SK-N-SH (cell line): ENCODE measurements around the gene L1TD1. TPM values are rescaled to one million over a fixed set of nuclear protein-coding genes. Genes with fewer than 3 reads are reported as not detected.

Experiments used
- CTCF ChIA-PET: fragments of 300-600, 350-600 bp; formaldehyde crosslinking; extraction: SDS; loops from one replicate; lab custom pipeline; 2021; lab: Yijun Ruan, JAX
- POLR2A ChIA-PET: fragments of 350-600 bp; sonication (Branson Sonifier 250); formaldehyde crosslinking; extraction: SDS; loops from one replicate; lab custom pipeline; 2020; ENCODE audit warnings: antibody characterized with exemption, inconsistent platforms; lab: Yijun Ruan, JAX
- DNase-seq: peaks from one replicate; pipeline ENCODE4 v3.0.0; 2012
- H2AFZ ChIP-seq: fragments of 200-600 bp; sonication (generic); 2 replicates; pipeline ENCODE4 v1.8.1; 2016; ENCODE audit warnings: antibody characterized with exemption, mild to moderate bottlenecking, low read depth
- H3F3A ChIP-seq: fragments of 200-600 bp; sonication (generic); replicated peaks from 2 replicates; pipeline ENCODE3; 2016; ENCODE audit warnings: antibody characterized with exemption, mild to moderate bottlenecking; ENCODE audit not compliant: insufficient read depth
- H3K27ac ChIP-seq, 2 experiments: fragments of 200-500 bp in 1 of 2; fragments of 200-600 bp in 1 of 2; sonication (Bioruptor generic) in 1 of 2; sonication (generic), shearing (Covaris generic) in 1 of 2; 2 replicates each; pipeline versions ENCODE4 v1.5.1 to v1.6.1; 2014 to 2016; ENCODE audit warnings: low read depth in 2 of 2, inconsistent platforms in 1 of 2, low read length in 1 of 2, mild to moderate bottlenecking in 1 of 2, mixed read lengths in 1 of 2
- H3K27me3 ChIP-seq: fragments of 200-600 bp; sonication (generic), shearing (Covaris generic); 2 replicates; pipeline ENCODE4 v1.6.1; 2016; ENCODE audit warnings: mixed run types; ENCODE audit not compliant: insufficient read depth
- H3K36me3 ChIP-seq, 2 experiments: fragments of 200-500 bp in 1 of 2; fragments of 200-600 bp in 1 of 2; sonication (Bioruptor generic) in 1 of 2; sonication (generic) in 1 of 2; replicated peaks in 1 of 2; 2 replicates each; pipeline versions ENCODE3 to v1.5.1; 2014 to 2016; ENCODE audit warnings: low read length in 1 of 2, mild to moderate bottlenecking in 1 of 2; ENCODE audit not compliant: insufficient read depth in 2 of 2, control insufficient read depth in 1 of 2
- H3K4me1 ChIP-seq, 2 experiments: fragments of 200-500 bp in 1 of 2; fragments of 200-600 bp in 1 of 2; sonication (Bioruptor generic) in 1 of 2; sonication (generic), shearing (Covaris generic) in 1 of 2; 2 replicates each; pipeline versions ENCODE4 v1.5.1 to v1.6.1; 2014 to 2016; ENCODE audit warnings: low read depth in 1 of 2, low read length in 1 of 2, mixed run types in 1 of 2; ENCODE audit not compliant: insufficient read depth in 2 of 2, control insufficient read depth in 1 of 2
- H3K4me2 ChIP-seq: fragments of 200-600 bp; sonication (generic), shearing (Covaris generic); 2 replicates; pipeline ENCODE4 v1.6.1; 2017; ENCODE audit warnings: mixed run types
- H3K4me3 ChIP-seq, 2 experiments: fragments of 200-500 bp in 1 of 2; fragments of 200-600 bp in 1 of 2; sonication (Bioruptor generic) in 1 of 2; sonication (generic), shearing (Covaris generic) in 1 of 2; 2 replicates each; pipeline versions ENCODE4 v1.5.1 to v1.8.1; 2014 to 2016; ENCODE audit warnings: low read depth in 2 of 2, inconsistent platforms in 1 of 2, low read length in 1 of 2, mild to moderate bottlenecking in 1 of 2, mixed read lengths in 1 of 2, moderate library complexity in 1 of 2
- H3K79me2 ChIP-seq: fragments of 200-600 bp; sonication (generic); 2 replicates; pipeline ENCODE4 v1.8.1; 2017; ENCODE audit warnings: mild to moderate bottlenecking; ENCODE audit not compliant: insufficient read depth
- H3K9ac ChIP-seq: fragments of 200-600 bp; sonication (generic); 2 replicates; pipeline ENCODE4 v1.6.1; 2017; ENCODE audit warnings: mixed run types
- H3K9me2 ChIP-seq: fragments of 200-600 bp; sonication (generic); 2 replicates; pipeline ENCODE4 v1.6.1; 2017; ENCODE audit warnings: mixed run types
- H3K9me3 ChIP-seq: fragments of 200-600 bp; sonication (generic); 2 replicates; pipeline ENCODE4 v1.6.1; 2017; ENCODE audit warnings: mixed run types, mild to moderate bottlenecking, moderate library complexity
- H4K20me1 ChIP-seq: fragments of 200-600 bp; sonication (generic); 2 replicates; pipeline ENCODE4 v1.6.1; 2017; ENCODE audit warnings: mild to moderate bottlenecking, mixed run types; ENCODE audit not compliant: insufficient read depth
- CTCF ChIP-seq: fragments of 200-600 bp; sonication (generic); IDR thresholded peaks from 2 replicates; pipeline ENCODE4 v1.6.1; 2017; ENCODE audit warnings: antibody characterized with exemption, mild to moderate bottlenecking, moderate library complexity
- EP300 ChIP-seq, 2 experiments: IDR thresholded peaks; 2 replicates each; pipeline versions ENCODE4 v1.4.0 to v1.6.1; 2012; ENCODE audit warnings: borderline replicate concordance in 1 of 2, low read depth in 1 of 2, low read length in 1 of 2
- EZH2phosphoT487 ChIP-seq: fragments of 200-600 bp; sonication (generic); IDR thresholded peaks from 2 replicates; pipeline ENCODE4 v1.6.1; 2017; ENCODE audit warnings: low read depth, mixed run types, mild to moderate bottlenecking, antibody characterized with exemption, moderate library complexity, borderline replicate concordance
- FOSL2 ChIP-seq: IDR thresholded peaks from 2 replicates; pipeline ENCODE4 v1.4.0; 2012; ENCODE audit warnings: low read depth, mild to moderate bottlenecking, moderate library complexity, borderline replicate concordance
- FOXJ3 ChIP-seq: sonication (generic); formaldehyde crosslinking; IDR thresholded peaks from 2 replicates; pipeline ENCODE4 v1.5.1; 2020; ENCODE audit warnings: mild to moderate bottlenecking, missing genetic modification reagents
- FOXM1 ChIP-seq: IDR thresholded peaks from 2 replicates; pipeline ENCODE4 v1.4.0; 2012; ENCODE audit warnings: low read depth, mild to moderate bottlenecking
- GABPA ChIP-seq: IDR thresholded peaks from 2 replicates; pipeline ENCODE4 v1.4.0; 2012; ENCODE audit warnings: low read depth, mild to moderate bottlenecking
- GATA2 ChIP-seq: sonication (generic); formaldehyde crosslinking; IDR thresholded peaks from 2 replicates; pipeline ENCODE4 v1.5.0; 2020; ENCODE audit warnings: mild to moderate bottlenecking, missing genetic modification reagents
- MXI1 ChIP-seq: IDR thresholded peaks from 2 replicates; pipeline ENCODE4 v1.6.1; 2012; ENCODE audit warnings: mild to moderate bottlenecking, low read depth, low read length, improper control_type of control experiment
- NFIC ChIP-seq: IDR thresholded peaks from 2 replicates; pipeline ENCODE4 v1.4.0; 2012; ENCODE audit warnings: borderline replicate concordance
- POLR2AphosphoS5 ChIP-seq: IDR thresholded peaks from 2 replicates; pipeline ENCODE4 v1.6.1; 2012; ENCODE audit warnings: low read depth, low read length
- RXRA ChIP-seq: IDR thresholded peaks from 2 replicates; pipeline ENCODE4 v1.4.0; 2012; ENCODE audit warnings: low read depth, mild to moderate bottlenecking, borderline replicate concordance
- TAF1 ChIP-seq: IDR thresholded peaks from 2 replicates; pipeline ENCODE4 v1.6.1; 2012; ENCODE audit warnings: low read depth, mild to moderate bottlenecking, low read length, moderate library complexity, borderline replicate concordance
- TEAD4 ChIP-seq: IDR thresholded peaks from 2 replicates; pipeline ENCODE4 v1.4.0; 2012; ENCODE audit warnings: mild to moderate bottlenecking, borderline replicate concordance; ENCODE audit not compliant: insufficient read depth
- USF2 ChIP-seq: fragments of 150-350 bp; IDR thresholded peaks from 2 replicates; pipeline ENCODE4 v1.6.1; 2017; ENCODE audit warnings: antibody characterized with exemption, low read length, low read depth, borderline replicate concordance
- YY1 ChIP-seq: IDR thresholded peaks from 2 replicates; pipeline ENCODE4 v1.4.0; 2012; ENCODE audit warnings: low read depth, mild to moderate bottlenecking
- ZBTB33 ChIP-seq: IDR thresholded peaks from 2 replicates; pipeline ENCODE4 v1.4.0; 2012; ENCODE audit warnings: low read depth, borderline replicate concordance
- WGBS: methylation state at CpG from one replicate; pipeline ENCODE4 v1.1.6; 2017; ENCODE audit warnings: low lambda C conversion rate; 5-methylcytosine and 5-hydroxymethylcytosine counted together
- polyA plus RNA-seq, 3 experiments: library from polyadenylated mRNA; depleted of rRNA; stranded (reverse); fragments of >200 nt; gene quantifications; 2 replicates each; pipeline ENCODE4 v1.2.3, GENCODE V29; 2012
- TF ChIP-seq, protein P1 (sequence below): IDR thresholded peaks from 2 replicates; pipeline ENCODE4 v1.4.0; 2012; ENCODE audit warnings: low read depth, borderline replicate concordance
- TF ChIP-seq, protein P2 (sequence below): fragments of 150-350 bp; IDR thresholded peaks from 2 replicates; pipeline ENCODE4 v1.6.1; 2016; ENCODE audit warnings: mild to moderate bottlenecking, low read depth, low read length

L1TD1 gene
- polyA plus RNA-seq, 1 of the 3 experiments (the other 2 are of a cell fraction): not detected

GRCh38 chr1:62259551-62259950 lies 64.9 kb downstream of the L1TD1 start:
- ChIA-PET CTCF (no interaction called here), POLR2A (no interaction called here)
- Histone ChIP-seq H2AFZ (no peak overlapping the region), H3K36me3 (no peaks in the 10 kb centered on the region), H3K4me1 (no peaks in the 10 kb centered on the region), H3K4me2 (no peak overlapping the region), H3K9ac (no peak overlapping the region), H3K4me3 (no peak overlapping the region), H3K27me3 (no peaks in the 10 kb centered on the region), H3K9me2 (no peaks in the 10 kb centered on the region), H3F3A (no peaks in the 10 kb centered on the region), H3K27ac (no peak overlapping the region), H3K9me3 (no peaks in the 10 kb centered on the region), H3K79me2 (no peaks in the 10 kb centered on the region), H4K20me1 (no peaks in the 10 kb centered on the region)
- TF ChIP-seq FOXJ3 (no peak), NFIC (no peak), YY1 (no peak), MXI1 (no peak), CTCF (no peak), USF2 (no peak), TAF1 (no peak), EP300 (IDR thresholded peaks at IDR 0.05; ENCODE audit: borderline replicate concordance in 1 of 2, low read depth in 1 of 2, low read length in 1 of 2) (no peak), POLR2AphosphoS5 (no peak), GABPA (no peak), FOXM1 (no peak), GATA2 (CRISPR knock-in tag) (no peak), FOSL2 (no peak), EZH2phosphoT487 (no peak), RXRA (no peak)
- TF ChIP-seq, protein P1, sequence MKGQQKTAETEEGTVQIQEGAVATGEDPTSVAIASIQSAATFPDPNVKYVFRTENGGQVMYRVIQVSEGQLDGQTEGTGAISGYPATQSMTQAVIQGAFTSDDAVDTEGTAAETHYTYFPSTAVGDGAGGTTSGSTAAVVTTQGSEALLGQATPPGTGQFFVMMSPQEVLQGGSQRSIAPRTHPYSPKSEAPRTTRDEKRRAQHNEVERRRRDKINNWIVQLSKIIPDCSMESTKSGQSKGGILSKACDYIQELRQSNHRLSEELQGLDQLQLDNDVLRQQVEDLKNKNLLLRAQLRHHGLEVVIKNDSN: no peak
- DNase-seq: no peak
- WGBS: 86% methylated on average over 4 of the region's 4 CpGs

GRCh38 chr1:62260688-62261087 lies 66.0 kb downstream of the L1TD1 start:
- no peaks in the 10 kb centered on the region for H3F3A ChIP-seq
- no peak overlapping the region for H2AFZ ChIP-seq
- no peaks in the 10 kb centered on the region for H4K20me1 ChIP-seq
- no peak overlapping the region for H3K4me3 ChIP-seq
- no peaks in the 10 kb centered on the region for H3K36me3 ChIP-seq
- H3K27ac ChIP-seq: no peak overlapping the region
- H3K9ac ChIP-seq: no peak overlapping the region
- no peaks in the 10 kb centered on the region for H3K27me3 ChIP-seq
- 41% methylated on average over 3 of the region's 3 CpGs for WGBS
- DNase-seq: no peak
- H3K79me2 ChIP-seq: no peaks in the 10 kb centered on the region
- H3K9me3 ChIP-seq: no peaks in the 10 kb centered on the region
- ChIA-PET POLR2A (no interaction called here), CTCF (no interaction called here)
- H3K9me2 ChIP-seq: no peaks in the 10 kb centered on the region
- no peaks in the 10 kb centered on the region for H3K4me1 ChIP-seq
- H3K4me2 ChIP-seq: no peak overlapping the region
- no peak for TF ChIP-seq CTCF
- no peak for TF ChIP-seq EP300 (IDR thresholded peaks at IDR 0.05; ENCODE audit: borderline replicate concordance in 1 of 2, low read depth in 1 of 2, low read length in 1 of 2)
- TF ChIP-seq, protein P2, sequence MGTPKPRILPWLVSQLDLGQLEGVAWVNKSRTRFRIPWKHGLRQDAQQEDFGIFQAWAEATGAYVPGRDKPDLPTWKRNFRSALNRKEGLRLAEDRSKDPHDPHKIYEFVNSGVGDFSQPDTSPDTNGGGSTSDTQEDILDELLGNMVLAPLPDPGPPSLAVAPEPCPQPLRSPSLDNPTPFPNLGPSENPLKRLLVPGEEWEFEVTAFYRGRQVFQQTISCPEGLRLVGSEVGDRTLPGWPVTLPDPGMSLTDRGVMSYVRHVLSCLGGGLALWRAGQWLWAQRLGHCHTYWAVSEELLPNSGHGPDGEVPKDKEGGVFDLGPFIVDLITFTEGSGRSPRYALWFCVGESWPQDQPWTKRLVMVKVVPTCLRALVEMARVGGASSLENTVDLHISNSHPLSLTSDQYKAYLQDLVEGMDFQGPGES: no peak
- no peak for TF ChIP-seq NFIC
- TF ChIP-seq TEAD4: no peak
- TF ChIP-seq ZBTB33: no peak
